HL-60/S4 treated with retinoic acid at 250 ng/mL for 4 days and 3 days (cell line): ENCODE results near the gene CAMK1D.
"Not testable (repeated sequence)": the region's sequence is repeated elsewhere in the genome, so short reads cannot be mapped to it uniquely, and the experiment has no call there.

Source experiments
- in situ Hi-C: fragments of 300-500 bp; cut with MboI; formaldehyde crosslinking; loops from 2 replicates; pipeline ENCODE4 v1.7.0; 2022; ENCODE audit warnings: low sequenced_read_pairs

Gene CAMK1D

DNA sequence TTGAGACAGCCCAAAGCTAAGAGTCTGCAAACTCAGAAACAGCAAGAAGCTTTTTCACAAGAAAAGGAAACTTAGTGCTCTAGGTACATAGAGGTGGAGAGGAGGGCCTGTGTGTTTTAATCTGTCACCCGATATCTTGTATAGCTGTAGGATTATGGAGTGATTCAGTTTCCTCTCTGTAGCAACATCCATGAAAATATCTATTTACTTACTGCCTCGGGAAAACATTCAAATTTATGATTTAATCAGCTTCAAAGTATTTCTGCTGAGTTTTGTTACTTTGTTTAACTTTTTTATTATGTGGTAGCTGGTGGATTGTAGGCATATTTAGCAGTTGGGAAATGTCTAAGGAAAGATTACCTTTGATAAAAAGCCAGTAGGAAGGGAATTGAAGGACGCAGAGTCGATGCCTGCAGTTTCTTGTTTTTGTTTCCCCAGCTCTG, 360.2 kb downstream of the CAMK1D start:
- in situ Hi-C loops: no loop called here

DNA sequence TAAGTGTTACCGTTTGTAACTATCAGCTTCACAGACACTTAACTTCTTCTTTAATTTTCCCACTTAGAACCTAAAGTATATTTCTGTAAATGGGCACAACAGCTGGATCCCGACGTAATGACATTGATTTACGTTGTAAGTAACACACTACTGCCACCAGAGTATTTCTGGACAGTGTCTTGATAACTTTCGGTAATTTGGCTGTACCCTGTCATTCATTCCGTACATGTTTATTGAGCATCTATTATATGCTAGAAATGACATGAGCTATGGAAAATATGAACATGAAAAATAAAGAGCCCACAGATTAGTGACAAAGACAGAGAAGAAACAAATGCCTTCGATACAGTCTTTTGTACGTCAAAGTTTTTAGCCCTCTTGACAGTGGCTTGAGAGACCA, 360.8 kb downstream of the CAMK1D start:
- in situ Hi-C loops: no loop called here

DNA sequence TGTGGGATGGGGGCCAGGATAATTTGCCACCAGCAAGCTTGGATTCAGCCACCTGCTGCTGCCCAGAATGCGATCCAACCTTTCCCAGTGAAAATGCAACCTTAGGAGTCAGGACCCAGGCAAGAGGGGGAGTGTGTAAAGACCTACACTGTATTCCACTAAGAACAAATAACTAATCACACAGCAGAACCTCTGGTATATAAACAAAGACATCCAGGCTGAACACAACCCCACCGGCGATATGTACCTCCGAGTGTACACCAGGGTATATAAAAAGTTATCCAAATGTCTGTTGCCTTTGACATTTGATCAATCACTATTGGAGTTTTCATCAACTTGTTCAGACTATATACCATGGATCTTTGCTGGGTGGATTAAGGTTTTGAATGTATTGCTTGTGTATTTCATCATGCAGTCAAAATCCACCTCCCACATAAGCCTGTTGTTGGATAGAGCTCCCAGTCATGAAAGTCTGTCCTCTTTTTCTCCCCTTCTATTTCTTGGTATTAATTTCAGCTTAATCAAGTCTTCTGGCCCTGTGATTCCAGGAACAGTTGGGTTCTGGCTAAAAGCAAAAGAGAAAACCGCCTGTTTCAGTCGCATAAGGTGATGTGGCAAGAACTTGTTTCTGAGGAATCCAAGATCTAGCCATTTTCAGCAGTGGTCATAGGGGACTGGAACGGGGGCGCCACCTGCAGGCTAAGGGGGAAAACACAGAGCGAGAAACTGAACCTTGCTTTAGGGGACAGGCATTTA, 361.4 kb downstream of the CAMK1D start:
- in situ Hi-C loops: no loop called here

DNA sequence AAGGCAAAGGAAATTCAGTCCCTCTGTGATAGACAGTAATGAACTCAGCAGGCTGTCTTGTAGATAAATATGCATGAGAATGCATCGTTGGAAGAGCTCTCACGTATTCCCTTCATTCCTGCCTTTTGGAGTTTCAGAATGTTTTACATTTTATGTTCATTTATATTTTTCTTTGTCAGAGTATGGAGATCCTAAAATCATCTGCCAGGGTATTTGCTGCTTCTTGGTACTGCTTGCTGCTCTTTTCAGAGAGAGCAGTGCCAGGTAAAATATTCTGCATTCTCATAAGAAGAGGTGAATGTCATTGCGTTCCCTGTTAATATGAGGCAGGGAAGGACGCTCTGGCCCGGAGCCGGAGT, 362.0 kb downstream of the CAMK1D start:
- in situ Hi-C loops: no loop called here

DNA sequence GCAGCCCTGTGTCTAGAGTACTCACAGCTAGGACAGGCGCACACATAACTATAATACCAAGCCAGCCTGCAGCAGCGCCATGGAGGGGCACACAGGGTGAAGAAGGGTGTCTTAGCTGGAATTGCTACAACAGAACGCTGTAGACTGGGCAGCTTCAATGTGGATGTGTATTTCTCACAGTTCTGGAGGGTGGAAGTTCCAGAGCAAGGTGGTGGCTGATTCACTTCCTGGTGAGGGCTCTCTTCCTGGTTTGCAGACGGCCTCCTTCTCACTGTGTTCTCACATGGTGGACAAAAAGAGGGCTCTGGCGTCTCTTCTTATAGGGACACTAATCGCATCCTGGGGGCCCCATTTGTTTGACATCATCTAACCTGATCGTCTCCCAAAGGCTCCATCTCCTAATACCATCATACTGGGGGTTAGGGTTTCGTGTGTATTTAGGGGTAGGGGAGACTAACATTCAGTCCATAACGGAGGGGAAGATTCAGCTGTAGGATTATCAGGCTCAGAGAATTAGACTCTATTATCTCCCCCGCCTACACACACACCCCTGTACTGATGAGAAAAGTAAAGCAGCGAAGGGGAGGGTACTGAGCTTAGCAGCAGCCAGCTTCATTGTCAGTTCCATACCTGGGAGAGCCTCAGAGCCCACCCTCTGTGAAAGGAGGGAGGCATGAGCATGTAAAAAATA, 363.1 kb downstream of the CAMK1D start:
- in situ Hi-C loops: no loop called here

DNA sequence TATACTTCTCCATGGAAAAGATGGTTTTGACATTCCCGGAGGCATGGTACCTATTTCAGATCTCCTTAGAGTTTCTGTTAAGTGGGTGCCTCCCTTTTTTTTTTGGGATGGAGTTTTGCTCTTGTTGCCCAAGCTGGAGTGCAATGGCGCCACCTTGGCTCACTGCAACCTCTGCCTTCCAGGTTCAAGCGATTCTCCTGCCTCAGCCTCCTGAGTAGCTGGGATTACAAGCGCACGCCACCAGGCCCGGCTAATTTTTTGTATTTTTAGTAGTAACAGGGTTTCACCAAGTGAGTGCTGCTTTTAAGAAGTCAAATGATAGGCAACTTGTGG, 363.6 kb downstream of the CAMK1D start:
- in situ Hi-C loops: not testable (repeated sequence)

DNA sequence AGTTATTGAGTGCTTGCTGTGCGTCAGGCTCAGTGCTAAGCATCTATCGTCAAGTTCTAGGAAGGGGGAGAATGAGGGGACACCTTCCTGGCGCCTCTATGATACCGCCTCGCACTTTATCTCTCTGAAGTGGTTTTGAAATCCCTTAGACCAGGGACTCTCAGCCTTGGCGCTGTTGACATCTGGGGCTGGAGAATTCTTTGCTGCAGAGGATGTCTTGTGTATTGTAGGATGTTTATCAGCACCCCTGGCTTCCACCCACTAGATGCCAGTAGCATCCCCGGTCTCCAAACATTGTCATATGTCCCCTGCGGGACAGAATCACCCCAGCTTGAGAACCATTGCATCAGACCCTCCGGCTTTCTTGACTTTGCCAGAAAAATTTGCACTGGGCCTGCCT, 366.7 kb downstream of the CAMK1D start:
- in situ Hi-C loops: no loop called here

DNA sequence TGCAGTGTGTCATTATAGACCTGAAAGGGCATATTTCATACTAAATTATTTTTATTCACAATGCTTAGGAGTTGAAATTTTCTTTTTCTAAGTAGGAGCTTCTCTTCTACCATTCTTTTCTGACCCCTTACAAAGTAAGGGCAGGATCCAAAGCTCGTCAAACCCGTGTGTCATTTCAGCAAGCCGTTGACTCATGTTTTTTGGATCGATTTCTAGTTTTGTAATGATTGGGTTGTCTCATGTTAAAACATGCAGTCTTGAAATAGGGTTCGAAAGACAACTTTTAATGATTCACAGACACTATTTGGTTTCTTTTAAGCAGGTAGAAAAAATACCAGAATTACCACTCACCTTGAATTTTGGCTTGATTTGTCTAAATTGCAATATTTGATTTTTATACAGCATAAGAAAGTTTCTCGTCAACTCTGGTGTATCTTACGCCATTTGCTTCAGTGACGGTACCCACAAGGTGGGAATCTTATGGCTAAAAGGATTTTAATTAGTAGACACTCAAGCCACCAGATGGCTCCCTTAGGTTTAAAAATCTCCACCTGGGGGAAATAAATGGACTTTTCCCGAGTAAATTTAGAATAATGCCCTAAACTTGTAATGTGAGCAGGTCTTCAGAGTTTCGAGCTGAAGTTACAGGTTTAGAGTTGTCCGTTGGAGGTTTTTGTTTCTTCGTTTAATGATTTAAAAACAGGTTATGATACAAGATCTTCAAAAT, 368.8 kb downstream of the CAMK1D start:
- in situ Hi-C loops: no loop called here

DNA sequence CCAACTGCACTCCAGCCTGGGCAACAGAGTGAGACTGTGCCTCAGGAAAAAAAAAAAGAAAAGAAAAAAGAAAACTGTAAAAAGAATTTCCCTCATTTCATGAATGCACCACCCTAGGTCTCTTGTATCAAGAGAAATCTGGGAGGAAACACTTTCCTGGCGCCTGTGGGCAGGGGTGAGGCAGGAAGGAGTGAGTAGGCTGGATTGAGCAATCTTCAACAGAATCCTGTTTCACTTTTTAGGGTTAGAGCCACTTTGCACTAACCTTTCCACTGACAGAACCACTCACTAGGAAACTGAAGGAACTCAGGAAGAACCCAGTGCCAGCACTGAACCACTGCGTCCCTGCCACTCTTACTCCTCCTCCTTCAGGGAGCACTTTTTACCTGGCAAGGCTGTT, 370.0 kb downstream of the CAMK1D start:
- in situ Hi-C loops: no loop called here

DNA sequence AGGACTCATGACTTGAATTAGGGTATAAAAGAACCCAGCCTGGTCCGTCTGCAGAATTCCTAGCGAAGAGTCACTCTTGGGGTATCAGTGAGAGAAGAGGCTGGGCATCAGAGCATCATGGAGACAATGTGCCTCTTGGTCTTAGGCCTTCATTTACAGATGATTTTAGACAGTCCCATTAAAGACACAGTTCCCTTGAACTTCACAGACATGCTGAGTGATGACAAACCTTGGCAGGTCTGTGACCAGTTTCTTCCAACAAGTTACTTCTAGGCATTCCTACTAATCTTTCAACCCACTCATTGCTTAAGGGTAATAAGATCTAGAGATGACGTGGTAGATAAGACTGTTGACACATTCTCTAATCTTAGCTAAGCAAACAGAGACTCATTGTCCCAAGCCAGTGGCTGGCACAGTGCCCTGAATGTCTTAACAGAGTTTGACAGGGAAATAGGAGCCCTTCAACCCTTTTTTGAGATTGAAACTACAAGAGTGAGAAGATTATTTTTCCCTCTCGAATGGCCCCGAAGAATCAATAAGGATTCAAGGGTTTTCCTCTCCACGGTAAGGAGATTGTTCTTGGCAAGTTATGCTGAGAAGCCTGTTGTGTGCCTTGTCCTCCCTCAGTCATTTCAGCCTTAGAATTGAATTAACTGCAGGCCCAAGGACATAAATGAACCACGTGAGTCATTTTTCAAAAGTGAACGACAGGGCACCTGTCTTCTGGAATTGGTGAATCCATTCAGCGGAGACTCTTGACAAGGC, 371.1 kb downstream of the CAMK1D start:
- in situ Hi-C loops: no loop called here

DNA sequence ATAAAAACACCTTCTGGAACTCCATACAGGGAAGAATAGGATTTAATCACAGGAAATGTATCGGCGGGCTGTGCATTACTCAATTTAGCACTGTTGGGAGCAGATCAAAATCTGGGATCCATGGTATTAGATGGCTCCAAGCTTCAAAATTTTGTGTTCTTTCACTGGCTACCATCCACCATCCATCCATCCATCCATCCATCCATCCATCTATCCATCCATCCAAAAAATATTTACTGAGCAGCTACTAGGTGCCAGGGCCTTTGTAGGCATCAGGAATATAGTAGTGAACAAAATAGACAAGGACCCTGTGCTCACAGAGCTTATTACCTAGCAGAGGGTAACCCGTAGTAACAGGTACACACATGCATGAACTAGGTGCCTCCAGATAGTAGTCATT, 372.0 kb downstream of the CAMK1D start:
- in situ Hi-C loops: no loop called here

DNA sequence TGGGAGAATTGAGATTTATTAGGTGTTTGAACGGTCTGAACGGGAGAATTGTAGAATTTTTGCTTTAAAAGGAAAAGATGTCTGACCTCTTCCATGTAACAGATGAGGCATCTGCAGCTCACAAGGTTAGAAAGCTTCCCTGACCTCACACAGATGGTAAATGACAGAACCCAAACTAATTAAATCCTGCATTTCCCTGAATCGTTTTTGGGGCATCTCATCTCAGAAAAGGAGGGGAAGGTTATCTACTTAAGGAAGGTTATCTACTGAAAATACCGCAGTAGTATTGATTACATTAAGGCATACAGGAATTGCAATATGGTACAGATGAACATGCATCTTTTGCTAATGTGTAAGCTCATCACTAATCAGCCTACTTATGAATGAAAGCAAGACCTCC, 373.9 kb downstream of the CAMK1D start:
- in situ Hi-C loops: no loop called here

DNA sequence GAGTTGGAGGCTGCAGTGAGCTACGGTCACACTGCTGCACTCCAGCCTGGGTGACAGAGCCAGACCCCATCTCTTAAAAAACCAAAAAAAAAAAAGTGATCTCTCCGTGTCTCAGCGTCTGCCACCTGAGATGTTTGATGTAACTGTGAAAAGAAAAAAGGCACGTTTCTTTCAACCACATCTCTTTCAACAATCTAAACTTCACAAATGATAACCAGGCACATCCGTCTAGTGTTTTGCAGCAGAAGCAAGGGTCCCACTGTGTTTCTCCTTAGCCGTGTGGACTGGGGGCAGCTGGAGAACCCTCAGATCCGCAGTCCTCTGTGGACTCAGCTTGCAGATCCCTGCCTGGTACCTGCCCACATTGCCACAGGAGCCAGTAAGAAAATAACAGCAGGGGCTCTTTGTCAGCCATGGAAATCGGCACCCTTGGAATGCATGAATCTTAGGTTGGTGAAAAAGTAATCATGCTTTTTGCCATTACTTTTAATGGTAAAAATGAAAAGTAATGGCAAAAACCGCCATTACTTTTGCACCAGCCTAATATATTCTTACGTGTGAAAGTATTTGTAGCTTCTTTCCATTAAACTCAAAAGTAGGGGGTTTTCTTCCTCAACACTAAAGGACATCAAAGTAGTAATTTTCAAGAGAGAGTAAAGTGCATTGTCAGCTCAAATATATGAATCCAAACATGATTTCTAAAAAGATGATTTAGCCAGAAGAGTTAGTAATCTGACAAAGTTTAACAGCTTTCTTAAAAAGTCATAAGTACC, 375.6 kb downstream of the CAMK1D start:
- in situ Hi-C loops: no loop called here

DNA sequence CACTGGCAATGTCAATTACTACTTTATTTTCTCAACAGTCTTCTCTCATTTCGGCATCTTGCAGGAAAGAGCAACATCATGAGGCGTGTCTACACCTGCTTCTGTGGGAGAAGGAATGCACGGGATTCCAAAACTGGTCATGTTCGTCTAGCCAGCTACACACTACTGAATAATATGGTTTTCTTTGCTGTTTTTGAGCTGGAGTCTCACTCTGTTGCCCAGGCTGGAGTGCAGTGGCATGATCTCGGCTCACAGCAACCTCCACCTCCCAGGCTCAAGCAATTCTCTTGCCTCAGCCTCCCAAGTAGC, 376.2 kb downstream of the CAMK1D start:
- in situ Hi-C loops: not testable (repeated sequence)

DNA sequence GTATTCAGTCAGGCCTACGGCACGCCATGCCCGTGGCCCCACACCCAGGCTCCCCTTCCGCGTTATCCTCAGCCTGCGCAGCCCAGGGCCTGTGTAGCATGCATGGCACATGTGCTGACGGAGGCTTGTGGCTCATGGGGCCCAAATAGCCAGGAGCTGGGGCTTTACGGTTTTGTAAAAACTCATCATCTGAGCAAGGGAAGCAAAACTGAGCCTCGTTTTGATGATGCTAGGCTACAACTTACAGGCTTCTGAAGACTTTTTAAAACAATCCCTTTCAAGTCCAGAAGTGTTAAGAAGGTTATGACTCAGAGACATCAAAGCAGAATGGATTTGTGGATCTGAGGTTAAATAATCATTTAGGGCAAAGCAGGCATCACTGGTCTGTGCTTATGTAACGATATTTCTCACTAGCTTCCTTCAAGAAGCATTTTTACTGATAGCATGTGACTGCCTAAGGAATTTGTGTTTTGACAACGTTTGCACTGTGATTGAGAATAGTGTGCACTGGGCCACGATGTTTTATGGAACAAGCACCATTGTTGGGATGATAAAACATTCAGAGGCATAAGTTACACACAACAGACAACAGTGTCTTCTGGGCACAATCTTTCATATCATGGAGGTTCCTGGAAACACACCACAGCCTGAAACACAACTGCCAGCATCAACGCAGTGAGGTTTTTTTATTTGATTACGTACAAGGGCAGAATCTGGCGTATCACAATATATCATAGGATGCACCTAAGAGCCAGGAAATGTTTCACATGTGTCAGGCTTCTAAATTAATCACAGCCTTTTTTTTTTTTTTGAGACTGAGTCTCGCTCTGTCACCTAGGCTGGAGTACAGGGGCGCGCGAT, 377.9 kb downstream of the CAMK1D start:
- in situ Hi-C loops: no loop called here

DNA sequence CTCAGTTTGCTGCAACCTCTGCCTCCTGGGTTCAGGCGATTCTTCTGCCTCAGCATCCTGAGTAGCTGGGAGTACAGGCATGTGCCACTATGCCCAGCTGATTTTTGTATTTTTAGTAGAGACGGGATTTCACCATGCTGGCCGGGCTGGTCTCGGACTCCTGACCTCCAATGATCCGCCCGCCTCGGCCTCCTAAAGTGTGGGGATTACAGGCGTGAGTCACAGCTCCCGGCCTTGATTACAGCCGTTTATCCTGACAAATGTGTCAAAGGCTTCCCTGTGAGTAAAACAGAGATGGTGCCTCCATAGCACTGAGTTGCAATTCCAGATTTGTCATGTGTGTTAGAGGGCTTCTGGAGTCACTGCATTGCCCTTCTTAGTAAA, 378.5 kb downstream of the CAMK1D start:
- in situ Hi-C loops: no loop called here

DNA sequence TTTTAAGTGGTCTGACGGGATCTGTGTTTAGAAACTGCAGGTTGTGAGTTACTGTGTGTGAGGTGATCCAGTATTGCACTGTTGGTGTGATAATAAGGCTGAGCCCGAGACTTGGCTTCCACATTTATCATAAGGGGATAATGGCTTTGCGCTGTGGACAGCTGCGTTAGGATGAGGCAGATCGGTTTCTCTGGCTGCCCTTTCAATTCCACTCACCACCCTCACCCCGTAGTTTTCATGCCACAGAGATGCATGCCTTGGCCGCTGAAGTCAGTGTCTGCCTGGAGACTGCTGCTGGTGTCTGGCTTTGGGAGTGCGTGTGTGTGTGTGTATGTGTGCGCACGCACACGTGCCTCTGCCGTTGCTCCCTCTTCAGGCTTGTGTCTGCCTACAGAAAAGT, 379.1 kb downstream of the CAMK1D start:
- in situ Hi-C loops: no loop called here

DNA sequence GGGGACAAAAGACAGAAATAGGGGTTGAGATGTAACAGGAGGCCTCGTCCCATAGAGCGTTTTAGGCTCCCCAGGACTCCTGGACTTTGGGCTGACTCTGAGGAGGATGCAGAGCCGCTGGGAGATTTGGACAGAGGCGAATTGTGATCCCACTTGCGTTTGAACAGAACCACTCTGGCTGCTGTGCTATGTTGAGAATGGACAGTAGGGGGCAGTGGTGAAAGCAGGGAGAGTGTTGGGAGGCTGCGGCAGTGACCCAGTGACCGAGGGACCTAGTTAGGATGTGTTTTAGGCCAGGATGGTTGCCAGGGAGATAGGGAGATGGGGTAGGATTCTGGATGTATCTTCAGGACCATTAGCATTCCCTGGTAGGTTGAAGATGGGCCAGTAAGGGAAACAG, 380.5 kb downstream of the CAMK1D start:
- in situ Hi-C loops: no loop called here

DNA sequence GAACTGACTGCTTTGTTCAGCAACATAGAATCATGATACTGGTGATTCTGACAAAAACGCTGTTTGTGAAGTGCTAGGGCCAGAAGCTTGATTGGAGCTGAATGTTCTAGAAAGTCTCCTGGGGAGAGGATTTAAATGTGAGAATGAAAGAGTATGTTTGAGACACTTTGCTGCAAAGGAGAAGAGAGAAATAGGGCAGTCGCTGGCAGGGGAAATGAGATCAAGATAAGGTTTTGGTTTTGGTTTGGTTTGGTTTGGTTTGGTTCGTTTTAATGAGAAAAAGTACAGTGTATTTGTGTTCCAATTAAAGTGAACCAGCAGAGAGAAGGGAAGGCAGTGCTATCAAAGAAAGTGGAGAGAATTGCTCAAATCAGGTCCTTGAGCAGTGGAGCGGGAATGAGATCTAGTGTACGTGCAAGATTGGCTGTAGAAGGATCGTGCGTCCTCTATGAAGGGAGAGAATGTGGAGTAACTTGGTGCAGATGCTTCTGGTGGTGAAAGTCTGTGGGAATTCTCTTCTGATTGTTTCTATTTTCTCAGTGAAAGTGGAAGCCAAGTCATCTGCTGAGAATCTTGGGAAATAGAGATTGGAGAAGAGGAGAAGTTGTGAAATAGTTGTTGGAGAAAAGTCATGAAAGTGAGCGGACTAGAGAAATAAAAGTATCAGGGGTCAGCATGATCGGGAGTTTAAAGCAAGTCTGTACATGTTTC, 381.6 kb downstream of the CAMK1D start:
- in situ Hi-C loops: no loop called here
